ENCODE measurements around the gene KLHL1.

Gene KLHL1

GRCh38 chr13:70022646-70023045 lies 85.6 kb downstream of the KLHL1 start:
- DNase-seq: no peak

DNA sequence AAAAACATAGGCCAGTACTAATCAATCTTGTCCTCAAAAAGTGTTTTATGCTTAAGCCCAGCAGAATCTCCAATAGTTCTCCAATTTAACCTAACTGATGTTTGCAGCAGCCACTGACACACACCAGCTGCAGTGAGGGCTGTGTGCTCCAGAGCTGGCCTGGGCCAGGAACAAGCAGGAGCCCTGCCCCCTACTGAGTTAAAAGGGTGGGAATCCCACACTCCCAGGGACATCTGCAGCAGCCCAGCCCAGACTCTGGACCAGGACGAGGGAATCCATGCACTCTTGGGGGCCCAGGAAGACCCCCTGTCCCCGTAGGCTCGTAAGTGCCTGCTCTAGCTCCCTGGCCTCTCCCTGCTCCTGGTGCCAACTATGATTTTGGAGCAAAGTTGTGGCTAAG lies 92.1 kb downstream of the KLHL1 start:
- no peak for DNase-seq

DNA sequence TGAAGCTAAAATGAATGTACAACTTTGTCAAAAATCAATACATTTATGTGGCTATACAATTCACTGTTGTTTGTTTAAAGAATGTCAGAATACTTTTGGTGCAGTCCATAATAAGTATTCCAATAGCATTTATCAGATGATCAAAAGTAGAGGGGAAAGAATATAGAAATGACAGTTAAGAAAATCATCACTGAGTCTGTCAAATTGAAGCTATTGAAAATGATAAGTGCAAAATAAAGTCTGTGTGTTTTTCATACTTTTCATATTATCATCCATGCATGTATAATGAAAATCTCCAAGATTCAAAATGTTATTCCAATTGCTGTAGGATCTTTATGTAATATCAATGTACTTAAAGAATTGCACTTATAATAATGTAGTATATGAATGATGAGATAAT lies 93.9 kb downstream of the KLHL1 start:
- DNase-seq: no peak

DNA sequence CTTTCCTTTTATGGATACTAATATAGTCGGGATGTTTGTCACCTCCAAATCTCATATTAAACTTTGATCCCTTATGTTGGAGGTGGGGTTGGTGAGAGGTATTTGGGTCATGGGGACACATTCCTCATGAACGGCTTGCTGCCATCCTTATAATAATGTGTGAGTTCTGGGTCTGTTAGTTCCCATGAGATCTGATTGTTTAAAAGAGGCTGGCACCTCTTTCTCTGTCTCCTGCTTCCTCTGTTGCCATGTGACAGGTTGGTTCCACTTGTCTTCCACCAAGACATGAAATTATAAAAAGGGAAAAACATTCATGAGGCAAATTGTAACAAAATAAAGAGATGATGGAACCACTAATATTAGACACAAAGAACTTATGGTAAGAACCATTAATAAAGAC lies 108.4 kb downstream of the KLHL1 start:
- DNase-seq: no peak

DNA sequence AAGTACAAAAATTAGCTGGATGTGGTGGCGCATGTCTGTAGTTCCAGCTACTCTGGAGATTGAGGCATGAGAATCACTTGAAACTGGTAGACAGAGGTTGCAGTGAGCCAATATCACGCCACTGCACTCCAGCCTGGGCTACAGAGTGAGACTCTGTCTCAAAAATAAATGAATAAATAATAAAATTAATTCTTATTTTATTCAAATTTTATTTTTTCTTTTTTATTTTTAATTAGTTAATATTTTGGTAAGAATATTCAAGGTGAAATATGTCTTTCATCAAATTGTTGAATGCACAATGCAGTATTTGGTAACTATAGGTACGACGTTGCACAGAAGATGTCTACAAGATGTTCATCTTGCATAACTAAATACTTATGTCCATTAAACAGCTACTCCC lies 111.2 kb downstream of the KLHL1 start:
- DNase-seq: no peak

DNA sequence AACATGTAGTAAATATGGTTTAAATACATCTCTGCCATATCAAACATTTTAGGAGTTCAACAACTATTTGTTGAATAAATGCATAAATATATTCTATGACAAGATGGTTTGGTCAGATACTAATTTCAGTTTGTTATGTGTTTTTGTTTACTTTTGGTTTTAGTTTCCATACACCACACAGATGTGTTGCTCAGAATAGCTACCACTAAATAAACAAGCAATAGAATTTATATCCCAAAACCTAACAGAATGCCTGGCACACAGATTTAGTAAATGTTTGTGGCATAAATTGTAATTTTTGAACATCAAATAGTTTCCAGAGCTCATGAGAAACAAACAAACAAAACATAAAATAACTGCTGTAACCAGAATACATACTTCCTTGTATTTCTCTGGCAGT lies 127.5 kb downstream of the KLHL1 start:
- DNase-seq: no peak

GRCh38 chr13:69975496-69975895 lies 132.8 kb downstream of the KLHL1 start:
- no peak for DNase-seq

DNA sequence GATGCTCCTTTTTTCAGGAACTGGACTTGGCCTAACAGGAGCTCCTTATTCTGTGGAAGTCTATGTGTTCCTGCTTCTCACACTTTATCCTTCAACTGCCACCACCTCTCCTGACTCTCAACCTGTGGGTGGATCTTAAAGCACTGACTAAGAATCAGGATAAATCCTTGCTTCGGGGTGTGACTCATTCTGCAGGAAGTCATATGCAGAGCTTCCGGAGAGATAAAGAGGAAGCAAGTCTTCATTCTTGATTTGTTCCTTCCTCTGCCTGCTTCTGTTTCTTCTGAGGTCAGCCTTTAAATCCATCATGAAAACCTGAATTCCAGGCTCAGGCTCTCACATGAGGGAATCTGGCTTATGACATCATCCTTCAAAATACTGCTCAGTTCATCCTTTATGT lies 137.7 kb downstream of the KLHL1 start:
- no peak for DNase-seq

DNA sequence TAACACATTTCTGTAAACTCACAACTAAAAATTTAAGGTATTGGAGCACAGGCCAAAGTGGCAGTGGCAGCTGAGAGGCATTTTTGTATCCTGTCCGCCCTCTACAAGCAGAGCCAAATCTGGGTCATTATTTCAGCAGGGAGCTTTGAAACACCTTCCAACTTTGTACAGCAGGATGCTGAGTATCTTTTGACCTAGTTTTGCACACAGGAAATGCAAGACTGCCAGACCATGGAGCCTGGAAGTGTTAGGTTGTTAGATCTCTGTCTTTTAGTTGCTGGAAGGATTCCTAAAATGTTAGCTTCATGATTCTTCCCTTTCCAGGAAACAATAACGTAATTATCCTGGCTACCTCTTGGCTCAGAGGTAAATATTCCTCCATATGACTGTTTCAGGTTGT lies 149.2 kb downstream of the KLHL1 start:
- DNase-seq: no peak

- no peak for DNase-seq
Measured at GRCh38 chr13:69956839-69957238, 151.4 kb downstream of the KLHL1 start.

DNA sequence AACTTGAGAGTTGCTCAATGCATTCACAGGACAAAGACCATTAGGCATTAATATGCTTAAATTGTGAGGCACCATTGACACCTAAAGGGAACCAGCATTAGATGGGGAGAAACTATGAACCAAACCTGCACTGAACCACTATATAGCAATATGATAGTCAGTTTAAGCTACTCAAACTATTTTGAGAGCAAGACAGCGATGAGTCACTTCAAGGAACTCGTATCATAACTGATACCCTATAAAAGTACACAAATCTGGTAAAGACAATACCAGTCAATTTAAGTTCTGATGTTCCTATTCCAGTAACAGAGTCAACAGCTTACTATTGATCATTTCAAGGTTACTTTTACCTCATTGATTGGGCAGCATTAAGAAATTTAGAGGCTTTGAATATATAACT lies 151.9 kb downstream of the KLHL1 start:
- no peak for DNase-seq

DNA sequence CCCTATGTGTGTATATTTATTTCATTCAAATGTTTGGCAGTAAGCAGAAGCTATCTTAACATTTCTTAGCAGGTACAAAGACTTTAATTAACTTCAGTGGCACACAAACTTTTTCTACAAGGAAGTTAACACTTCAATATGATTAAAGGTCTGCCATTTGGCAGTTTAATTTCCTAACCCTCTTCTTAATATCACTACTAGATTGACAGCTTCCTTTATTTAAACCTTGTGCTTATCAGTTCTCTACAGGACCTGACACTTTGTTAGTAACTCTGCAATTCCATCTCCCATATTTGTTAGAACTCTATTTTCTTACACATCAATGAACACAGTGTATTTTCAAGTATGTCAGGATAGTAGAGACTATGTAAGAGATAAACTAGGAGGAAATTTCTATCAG lies 153.0 kb downstream of the KLHL1 start:
- no peak for DNase-seq

GRCh38 chr13:69951412-69951811 lies 156.8 kb downstream of the KLHL1 start:
- DNase-seq: no peak

- no peak for DNase-seq
Measured at GRCh38 chr13:69950160-69950559, 158.1 kb downstream of the KLHL1 start.

DNA sequence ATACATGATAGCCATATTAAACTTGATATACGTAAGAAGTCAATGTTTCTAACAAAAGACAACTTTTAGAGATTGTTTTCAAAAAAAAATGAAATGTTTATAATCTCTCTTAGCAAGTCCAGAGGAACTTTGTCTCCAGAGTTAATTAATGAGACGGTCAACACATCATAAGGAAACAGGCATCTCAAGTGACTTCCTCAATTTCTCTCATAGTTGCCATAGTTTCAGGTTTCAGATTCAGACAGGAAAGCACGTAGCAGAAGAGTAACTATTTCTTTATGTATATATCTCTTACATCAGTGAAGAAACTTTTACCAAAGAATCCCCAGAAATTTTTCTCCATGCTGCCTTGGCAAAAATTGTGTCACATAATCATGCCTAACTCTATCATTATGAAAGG lies 160.2 kb downstream of the KLHL1 start:
- DNase-seq: no peak

DNA sequence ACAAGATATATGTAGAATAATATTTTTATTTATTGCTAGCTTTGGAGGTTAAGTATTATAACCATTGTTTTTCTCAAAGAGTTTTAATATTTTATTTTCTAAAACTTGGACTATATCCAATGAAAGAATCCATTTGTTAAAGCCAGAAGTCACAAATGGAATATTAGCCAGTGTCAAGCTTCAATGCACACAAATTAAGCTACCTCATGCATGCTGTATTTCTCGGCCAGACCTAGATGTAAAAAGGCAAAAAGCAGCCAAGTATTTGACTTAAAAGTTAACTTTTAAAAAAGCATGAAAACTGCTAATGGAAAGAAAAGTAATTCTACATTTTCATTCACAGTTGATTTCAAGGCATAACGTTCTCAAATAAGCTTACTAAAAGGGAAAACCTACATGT lies 160.7 kb downstream of the KLHL1 start:
- DNase-seq: no peak

DNA sequence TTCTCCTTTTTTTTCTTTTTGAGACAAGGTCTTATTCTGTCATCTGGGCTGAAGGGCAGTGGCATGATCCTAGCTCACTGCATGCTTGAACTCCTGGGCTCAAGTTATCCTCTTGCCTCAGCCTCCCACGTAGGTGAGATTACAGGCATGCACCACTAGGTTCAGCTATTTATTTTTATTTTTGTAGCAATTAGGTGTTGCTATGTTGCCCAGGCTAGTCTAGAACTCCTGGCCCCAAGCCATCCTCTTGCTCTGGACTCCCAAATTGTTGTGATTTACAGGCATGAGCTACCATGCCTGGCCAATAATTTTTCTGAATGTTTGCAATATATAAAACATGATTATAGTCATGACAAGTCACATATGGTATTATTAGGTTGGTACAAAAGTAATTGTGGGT lies 161.7 kb downstream of the KLHL1 start:
- no peak for DNase-seq

DNA sequence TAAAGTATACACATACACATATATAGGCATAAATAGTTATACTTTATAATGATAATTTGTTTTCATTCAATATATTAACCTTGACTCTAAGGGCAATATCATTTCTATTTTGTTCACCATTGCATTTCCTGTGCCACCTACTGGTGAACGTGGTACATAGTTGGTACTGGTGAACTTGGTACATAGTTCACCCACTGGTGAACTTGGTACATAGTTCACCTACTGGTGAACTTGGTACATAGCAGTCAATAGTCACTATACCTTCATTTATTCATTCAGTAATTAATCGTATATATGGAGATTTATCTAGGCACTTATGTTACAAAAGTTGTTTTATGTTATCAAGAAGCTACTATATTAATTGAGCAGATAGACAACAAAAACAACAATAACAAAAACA lies 173.2 kb downstream of the KLHL1 start:
- no peak for DNase-seq

DNA sequence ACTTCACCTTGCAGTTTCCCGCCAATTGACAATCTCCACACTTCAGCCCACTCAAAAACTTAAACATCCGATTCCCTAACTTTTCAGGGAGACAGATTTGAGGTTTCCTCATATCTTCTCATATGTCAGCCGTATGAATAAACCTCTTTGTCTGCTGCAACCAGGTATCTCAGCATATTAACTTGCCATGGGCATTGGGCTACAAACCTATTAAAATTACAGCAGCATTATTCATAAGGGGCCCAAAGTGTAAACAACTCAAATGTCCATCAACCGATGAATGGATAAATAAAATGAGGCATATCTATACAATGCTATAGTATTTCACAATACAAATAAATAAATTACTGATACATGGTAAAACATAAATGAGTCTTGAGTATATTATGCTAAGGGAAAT lies 180.0 kb downstream of the KLHL1 start:
- DNase-seq: no peak

- no peak for DNase-seq
Measured at GRCh38 chr13:69921156-69921555, 187.1 kb downstream of the KLHL1 start.

GRCh38 chr13:69912630-69913029 lies 195.6 kb downstream of the KLHL1 start:
- no peak for DNase-seq

DNA sequence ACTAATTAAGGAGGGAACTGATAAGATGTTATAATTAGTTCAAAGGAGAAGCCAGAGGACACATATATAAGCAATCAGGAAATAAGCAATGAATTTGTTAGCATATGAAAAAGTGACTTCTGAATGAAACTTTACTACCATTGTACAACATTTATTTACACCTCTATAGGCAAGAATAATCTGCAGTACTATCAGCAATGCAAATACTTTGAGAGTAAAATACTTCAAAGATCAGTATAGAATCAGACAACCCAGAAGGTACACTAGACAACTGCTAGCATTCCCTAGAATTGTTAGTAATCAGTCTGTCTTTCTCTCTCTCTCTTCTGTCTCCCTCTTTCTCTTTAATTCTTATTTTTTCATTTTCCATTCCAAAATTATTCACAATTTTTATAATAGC lies 197.5 kb downstream of the KLHL1 start:
- no peak for DNase-seq

- DNase-seq: no peak
Measured at GRCh38 chr13:69904784-69905183, 203.5 kb downstream of the KLHL1 start.

- no peak for DNase-seq
Measured at GRCh38 chr13:69903081-69903480, 205.2 kb downstream of the KLHL1 start.

- DNase-seq: no peak
Measured at GRCh38 chr13:69882451-69882850, 225.8 kb downstream of the KLHL1 start.

Data from anterior cingulate cortex (tissue), 58 donors.